IMR-90 (cell line): ENCODE measurements around the gene KRT74.

Experiments
- CTCF ChIP-seq: conservative IDR thresholded peaks from 2 replicates; pipeline ENCODE4 v1.5.1; 2012; ENCODE audit warnings: mild to moderate bottlenecking, low read depth, low read length, improper control_type of control experiment
- FOS ChIP-seq: fragments of 150-350 bp; IDR thresholded peaks from 2 replicates; pipeline ENCODE4 v1.6.1; 2016; ENCODE audit warnings: low read depth, low read length
- POLR2A ChIP-seq: IDR thresholded peaks from 2 replicates; pipeline ENCODE4 v1.6.1; 2012; ENCODE audit warnings: mild to moderate bottlenecking, low read depth, low read length
- RAD21 ChIP-seq: IDR thresholded peaks from 2 replicates; pipeline ENCODE4 v1.6.1; 2012; ENCODE audit warnings: low read length, improper control_type of control experiment
- RCOR1 ChIP-seq: IDR thresholded peaks from 2 replicates; pipeline ENCODE4 v1.6.1; 2012; ENCODE audit warnings: mild to moderate bottlenecking, low read length, improper control_type of control experiment; ENCODE audit not compliant: insufficient replicate concordance
- USF2 ChIP-seq: fragments of 150-350 bp; IDR thresholded peaks from 2 replicates; pipeline ENCODE4 v1.6.1; 2017; ENCODE audit warnings: mild to moderate bottlenecking, antibody characterized with exemption, low read length, low read depth

- TF ChIP-seq CTCF (no peak), USF2 (no peak), POLR2A (no peak), RCOR1 (no peak), FOS (no peak), RAD21 (no peak)
These were observed 27.4 kb upstream of the KRT74 start, which contains the start of gene KRT72 for GRCh38 chr12:52600941-52601481.
